ENCODE measurements around the gene DST. TPM values are rescaled to one million over a fixed set of nuclear protein-coding genes. Genes with fewer than 3 reads are reported as not detected.
A peak's percentile ranks its signal among the peaks of the same experiment; 100 is the strongest.

The DST gene
- total RNA-seq, 1 donor from 2014 or later: 6.0 TPM

DNA sequence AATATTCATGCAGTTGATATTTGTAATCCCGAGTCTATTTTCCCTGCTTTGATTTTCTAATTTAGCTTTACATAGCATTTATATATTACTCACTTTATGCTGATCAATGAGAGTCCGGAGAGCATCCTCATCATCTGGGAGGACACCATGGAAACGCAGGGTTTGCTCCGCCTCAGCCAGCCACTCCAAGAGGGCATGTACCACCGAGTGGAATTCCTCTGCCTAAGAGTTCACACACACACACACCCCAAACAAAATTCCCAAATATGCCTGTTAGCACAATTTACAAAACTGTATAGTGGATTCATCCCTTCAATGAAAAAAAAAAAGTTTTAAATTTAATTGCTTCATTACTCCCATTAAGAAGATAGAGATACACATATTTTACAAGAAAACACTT is 160.7 kb downstream of the DST start:
- DNase-seq (ENCODE audit: low spot score): no peak
- intact Hi-C loops (cut with micrococcal nuclease): no loop called here
- H3K9me3 Mint-ChIP-seq: peaks cover 8% of the 10 kb centered on the region
- H3K27ac Mint-ChIP-seq: no peak overlapping the region
- H3K4me3 Mint-ChIP-seq: no peak overlapping the region
- no peaks in the 10 kb centered on the region for H3K36me3 Mint-ChIP-seq (ENCODE audit: low read depth)
- H3K27me3 Mint-ChIP-seq (ENCODE audit: insufficient read depth): no peaks in the 10 kb centered on the region
- no peaks in the 10 kb centered on the region for H3K4me1 Mint-ChIP-seq (ENCODE audit: low read depth)

DNA sequence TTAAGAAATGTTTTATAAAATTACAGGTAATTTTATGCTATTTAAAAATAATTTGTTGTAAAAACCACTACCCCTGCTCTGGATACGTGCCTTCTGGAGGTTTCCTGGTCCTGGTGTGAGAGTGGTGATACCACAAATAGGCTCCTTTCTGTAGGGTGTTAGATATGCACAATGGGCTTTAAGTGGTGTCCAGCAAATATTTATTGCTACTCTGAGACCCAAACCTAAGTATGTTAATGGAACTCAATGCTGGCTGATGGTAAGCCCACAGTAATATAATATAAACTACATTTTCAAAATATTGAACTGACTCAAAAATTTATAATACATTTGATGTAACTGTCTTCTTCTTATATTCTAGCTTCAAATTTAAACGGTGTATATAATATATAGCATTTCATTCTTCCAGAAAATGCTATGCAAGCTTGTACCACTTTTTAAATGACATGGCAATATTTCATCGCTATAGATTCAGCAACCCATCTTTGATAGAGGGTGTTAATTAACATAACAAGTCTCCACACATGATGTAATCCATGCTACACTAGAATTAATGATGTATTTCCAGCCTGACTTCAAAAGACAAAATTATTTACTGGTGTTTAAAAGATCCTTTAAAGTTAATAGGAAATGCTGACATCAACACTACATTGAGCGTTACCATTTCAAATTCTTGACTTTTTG is 161.9 kb downstream of the DST start:
- intact Hi-C loops (cut with micrococcal nuclease): no loop called here
- Mint-ChIP-seq H3K9me3 (peaks cover 8% of the 10 kb centered on the region), H3K36me3 (ENCODE audit: low read depth) (no peaks in the 10 kb centered on the region), H3K4me1 (ENCODE audit: low read depth) (no peaks in the 10 kb centered on the region), H3K27ac (no peak overlapping the region), H3K27me3 (ENCODE audit: insufficient read depth) (no peaks in the 10 kb centered on the region), H3K4me3 (no peak overlapping the region)
- DNase-seq (ENCODE audit: low spot score): no peak

DNA sequence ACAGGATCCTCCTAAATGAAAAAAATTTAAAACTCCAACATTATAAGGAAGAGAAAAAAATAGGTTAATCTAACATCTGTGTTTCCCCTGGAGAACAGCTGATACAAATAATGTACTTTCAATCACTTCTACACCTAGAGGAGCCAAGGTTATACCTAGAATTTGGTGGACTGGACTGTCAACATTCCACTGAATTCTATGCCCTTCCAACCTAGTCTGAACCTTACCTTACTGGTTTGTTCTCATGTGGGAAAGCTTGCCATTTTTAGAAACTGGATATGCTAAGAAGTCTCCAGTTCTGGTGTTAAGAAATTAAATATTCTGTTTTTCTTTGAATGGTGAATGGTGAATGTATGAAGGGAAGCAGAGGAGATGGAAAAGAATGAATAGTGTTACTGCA is 162.4 kb downstream of the DST start:
- Mint-ChIP-seq H3K27me3 (ENCODE audit: insufficient read depth) (no peaks in the 10 kb centered on the region), H3K4me3 (no peak overlapping the region), H3K9me3 (peaks cover 8% of the 10 kb centered on the region), H3K4me1 (ENCODE audit: low read depth) (no peaks in the 10 kb centered on the region), H3K27ac (no peak overlapping the region), H3K36me3 (ENCODE audit: low read depth) (no peaks in the 10 kb centered on the region)
- intact Hi-C loops (cut with micrococcal nuclease): no loop called here
- DNase-seq (ENCODE audit: low spot score): no peak

DNA sequence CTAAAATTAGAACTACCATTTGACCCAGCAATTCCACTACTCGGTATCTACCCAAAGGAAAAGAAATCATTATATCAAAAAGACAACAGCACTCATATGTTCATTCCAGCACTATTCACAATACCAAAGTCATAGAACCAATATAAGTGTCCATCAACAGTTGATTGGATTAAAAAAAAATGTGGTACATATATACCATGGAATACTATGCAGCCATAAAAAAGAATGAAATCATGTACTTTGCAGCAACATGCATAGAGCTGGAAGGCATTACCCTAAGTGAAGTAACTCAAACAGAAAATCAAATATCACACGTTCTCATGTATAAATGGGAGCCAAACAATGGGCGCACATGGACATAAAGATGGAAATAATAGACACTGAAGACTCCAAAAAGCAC is 163.3 kb downstream of the DST start:
- H3K27me3 Mint-ChIP-seq (ENCODE audit: insufficient read depth): no peaks in the 10 kb centered on the region
- H3K4me1 Mint-ChIP-seq (ENCODE audit: low read depth): no peaks in the 10 kb centered on the region
- DNase-seq (ENCODE audit: low spot score): no peak
- intact Hi-C loops (cut with micrococcal nuclease): no loop called here
- H3K4me3 Mint-ChIP-seq: no peak overlapping the region
- H3K27ac Mint-ChIP-seq: no peak overlapping the region
- no peaks in the 10 kb centered on the region for H3K36me3 Mint-ChIP-seq (ENCODE audit: low read depth)
- peaks cover 8% of the 10 kb centered on the region for H3K9me3 Mint-ChIP-seq

DNA sequence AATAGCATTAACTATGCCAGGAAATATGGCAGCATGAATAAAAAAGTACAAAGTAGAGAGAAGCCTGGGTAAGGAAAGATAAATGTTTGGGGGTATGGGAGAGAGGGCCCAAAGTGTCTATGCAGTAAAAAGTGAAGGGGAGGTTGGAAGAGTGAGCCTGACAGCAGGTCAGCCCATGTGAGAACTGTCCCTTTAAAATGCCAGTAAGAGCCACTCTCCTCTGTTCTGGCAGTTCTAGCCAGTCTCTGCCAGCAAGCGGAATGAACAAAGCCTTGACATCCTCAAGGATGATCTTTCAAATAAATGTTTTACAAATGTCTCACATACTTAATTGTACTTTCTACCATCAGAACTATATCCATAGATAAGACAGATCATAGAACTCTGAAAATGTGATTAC is 164.5 kb downstream of the DST start:
- Mint-ChIP-seq H3K4me3 (no peak overlapping the region), H3K4me1 (ENCODE audit: low read depth) (no peaks in the 10 kb centered on the region), H3K27ac (no peak overlapping the region), H3K36me3 (ENCODE audit: low read depth) (no peaks in the 10 kb centered on the region), H3K9me3 (peaks cover 8% of the 10 kb centered on the region), H3K27me3 (ENCODE audit: insufficient read depth) (no peaks in the 10 kb centered on the region)
- intact Hi-C loops (cut with micrococcal nuclease): no loop called here
- no peak for DNase-seq (ENCODE audit: low spot score)

DNA sequence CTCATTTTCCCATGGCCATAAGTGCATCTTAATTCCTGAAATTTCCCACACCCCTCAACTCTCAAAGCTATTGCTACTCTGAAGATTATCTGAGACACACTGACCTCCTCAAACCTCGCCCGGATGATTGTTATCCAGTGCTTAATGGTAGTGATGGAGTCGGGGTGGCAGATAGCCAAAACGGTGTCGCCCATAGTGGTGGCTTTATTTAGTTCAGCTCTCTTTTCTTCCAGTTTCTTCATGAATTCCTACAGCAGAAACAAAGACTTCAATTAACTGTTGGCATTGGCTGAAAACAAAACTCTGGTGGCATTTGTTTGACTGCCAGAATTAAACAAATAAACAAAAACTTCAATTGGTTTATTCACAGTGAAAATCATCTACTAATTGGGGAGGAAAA is 165.4 kb downstream of the DST start:
- Mint-ChIP-seq H3K27ac (no peak overlapping the region), H3K9me3 (peaks cover 8% of the 10 kb centered on the region), H3K4me3 (no peak overlapping the region), H3K4me1 (ENCODE audit: low read depth) (no peaks in the 10 kb centered on the region), H3K36me3 (ENCODE audit: low read depth) (no peaks in the 10 kb centered on the region), H3K27me3 (ENCODE audit: insufficient read depth) (no peaks in the 10 kb centered on the region)
- intact Hi-C loops (cut with micrococcal nuclease): no loop called here
- DNase-seq (ENCODE audit: low spot score): no peak

DNA sequence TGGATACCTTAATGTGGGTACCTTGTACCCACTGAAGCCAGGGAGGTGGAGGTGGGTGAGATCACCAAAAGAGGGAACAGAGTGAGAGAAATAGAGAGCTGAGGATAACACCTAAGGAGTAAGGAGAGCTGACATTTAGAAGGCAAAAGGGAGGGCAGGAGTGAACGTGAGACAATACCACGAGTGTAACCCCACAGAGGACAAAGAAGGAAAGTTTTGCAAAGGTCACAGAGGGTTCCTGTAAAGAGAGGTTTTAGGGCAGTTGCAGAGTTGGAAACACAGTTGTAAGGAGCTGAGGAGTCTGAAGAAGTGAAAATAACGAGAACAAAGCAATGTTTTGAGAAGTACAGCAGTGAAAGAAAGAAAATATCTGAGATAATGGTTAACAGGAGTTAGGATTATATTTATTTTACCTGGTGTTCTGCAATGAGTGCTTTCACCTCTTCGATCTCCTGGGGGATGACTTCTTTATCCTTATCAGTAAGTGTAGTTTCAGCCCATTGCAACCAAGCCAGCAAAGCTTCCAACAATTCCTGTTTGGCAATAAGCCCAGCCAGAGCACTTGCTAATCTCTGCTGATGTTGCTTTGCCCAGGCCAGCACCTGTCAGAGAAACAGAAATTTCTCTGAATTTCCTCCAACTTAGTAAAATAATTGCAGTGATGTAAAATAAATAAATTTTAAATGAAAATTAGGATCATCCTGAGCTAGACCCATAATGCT is 166.8 kb downstream of the DST start:
- Mint-ChIP-seq H3K4me3 (no peak overlapping the region), H3K36me3 (ENCODE audit: low read depth) (no peaks in the 10 kb centered on the region), H3K9me3 (peaks cover 8% of the 10 kb centered on the region), H3K27me3 (ENCODE audit: insufficient read depth) (no peaks in the 10 kb centered on the region), H3K27ac (no peak overlapping the region), H3K4me1 (ENCODE audit: low read depth) (no peaks in the 10 kb centered on the region)
- no peak for DNase-seq (ENCODE audit: low spot score)
- intact Hi-C loops (cut with micrococcal nuclease): no loop called here

DNA sequence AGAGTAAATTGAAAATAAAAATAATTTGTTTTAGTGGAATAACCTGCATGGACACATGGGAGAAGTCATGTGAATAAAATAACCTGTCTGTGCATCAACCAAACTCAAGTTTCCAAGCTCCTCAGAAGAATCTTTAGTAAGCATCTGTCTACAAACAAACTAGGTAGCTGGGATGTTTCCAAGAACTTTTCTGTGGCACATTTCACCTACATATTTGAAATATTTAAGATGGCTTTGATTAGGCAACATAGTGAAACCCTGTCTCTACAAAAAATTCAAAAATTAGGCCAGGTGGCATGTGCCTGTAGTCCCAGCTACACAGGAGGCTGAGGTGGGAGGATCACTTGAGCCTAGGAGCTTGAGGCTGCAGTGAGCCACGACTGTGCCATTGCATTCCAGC is 168.2 kb downstream of the DST start:
- intact Hi-C loops (cut with micrococcal nuclease): no loop called here
- peaks cover 7% of the 10 kb centered on the region for H3K9me3 Mint-ChIP-seq
- no peaks in the 10 kb centered on the region for H3K27me3 Mint-ChIP-seq (ENCODE audit: insufficient read depth)
- no peak for DNase-seq (ENCODE audit: low spot score)
- no peak overlapping the region for H3K4me3 Mint-ChIP-seq
- no peaks in the 10 kb centered on the region for H3K4me1 Mint-ChIP-seq (ENCODE audit: low read depth)
- no peaks in the 10 kb centered on the region for H3K36me3 Mint-ChIP-seq (ENCODE audit: low read depth)
- H3K27ac Mint-ChIP-seq: no peak overlapping the region

DNA sequence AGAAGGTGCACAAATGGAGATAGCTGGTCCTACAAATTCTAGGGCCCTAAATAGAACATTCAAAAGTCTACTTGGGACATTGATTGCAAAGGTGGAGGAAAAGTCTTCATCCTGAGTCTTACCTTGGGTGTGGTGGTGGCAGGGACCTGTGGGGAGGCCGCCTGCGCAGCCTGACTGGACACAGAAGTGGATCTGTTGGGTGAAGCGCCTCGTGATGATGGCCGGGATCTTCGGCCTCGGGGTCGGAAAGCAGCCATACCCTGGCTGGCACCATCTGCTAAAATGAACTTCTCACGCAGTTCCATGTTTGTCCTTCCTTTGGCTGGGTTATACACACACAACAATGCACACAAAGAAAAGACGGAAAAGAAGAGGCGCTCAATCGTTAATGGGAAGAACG is 179.2 kb downstream of the DST start:
- no peak overlapping the region for H3K4me3 Mint-ChIP-seq
- H3K9me3 Mint-ChIP-seq: no peaks in the 10 kb centered on the region
- peaks cover 2% of the 10 kb centered on the region for H3K4me1 Mint-ChIP-seq (ENCODE audit: low read depth)
- intact Hi-C loops (cut with micrococcal nuclease): no loop called here
- no peaks in the 10 kb centered on the region for H3K27me3 Mint-ChIP-seq (ENCODE audit: insufficient read depth)
- H3K36me3 Mint-ChIP-seq (ENCODE audit: low read depth): no peaks in the 10 kb centered on the region
- no peak for DNase-seq (ENCODE audit: low spot score)
- no peak overlapping the region for H3K27ac Mint-ChIP-seq

DNA sequence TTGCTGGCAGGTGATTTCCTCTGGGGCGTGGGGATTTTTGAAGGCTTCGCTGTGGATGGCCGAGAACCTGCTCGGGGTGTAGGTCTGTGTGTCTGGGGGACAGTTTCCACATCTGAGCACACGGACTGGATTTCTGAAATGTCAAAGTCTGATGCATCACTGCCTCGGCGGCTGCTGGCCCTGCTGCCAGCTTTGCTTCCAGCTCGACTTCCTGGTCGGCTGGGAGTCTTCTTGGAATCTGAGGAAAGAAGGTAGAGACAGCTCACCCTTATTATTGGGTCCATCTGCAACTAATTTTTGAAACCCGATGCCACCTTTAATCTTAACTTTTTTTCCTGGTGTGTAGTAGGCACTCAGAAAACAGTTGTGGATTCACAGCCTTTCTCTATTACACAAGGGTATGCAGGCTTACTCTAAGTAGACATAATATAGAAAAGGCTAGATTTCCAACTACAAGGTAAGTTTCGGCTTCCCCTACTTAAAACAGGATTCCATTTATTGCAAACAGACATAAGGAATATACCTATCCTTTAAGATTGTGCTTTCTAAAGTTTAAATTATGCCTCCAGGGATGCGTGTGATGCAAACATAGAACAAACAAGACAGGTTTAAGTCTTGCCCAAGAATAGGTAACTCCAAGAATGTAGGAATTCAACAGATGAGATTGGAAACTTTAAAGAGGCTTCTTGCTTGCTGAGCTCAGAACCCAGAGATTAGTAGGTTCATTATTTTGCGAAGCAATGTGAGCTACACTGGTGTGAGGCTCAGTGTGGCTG is 183.5 kb downstream of the DST start:
- no peak for DNase-seq (ENCODE audit: low spot score)
- peaks cover 5% of the 10 kb centered on the region for H3K4me1 Mint-ChIP-seq (ENCODE audit: low read depth)
- H3K27me3 Mint-ChIP-seq (ENCODE audit: insufficient read depth): no peaks in the 10 kb centered on the region
- H3K4me3 Mint-ChIP-seq: no peak overlapping the region
- intact Hi-C loops (cut with micrococcal nuclease): no loop called here
- H3K9me3 Mint-ChIP-seq: no peaks in the 10 kb centered on the region
- no peak overlapping the region for H3K27ac Mint-ChIP-seq
- no peaks in the 10 kb centered on the region for H3K36me3 Mint-ChIP-seq (ENCODE audit: low read depth)

DNA sequence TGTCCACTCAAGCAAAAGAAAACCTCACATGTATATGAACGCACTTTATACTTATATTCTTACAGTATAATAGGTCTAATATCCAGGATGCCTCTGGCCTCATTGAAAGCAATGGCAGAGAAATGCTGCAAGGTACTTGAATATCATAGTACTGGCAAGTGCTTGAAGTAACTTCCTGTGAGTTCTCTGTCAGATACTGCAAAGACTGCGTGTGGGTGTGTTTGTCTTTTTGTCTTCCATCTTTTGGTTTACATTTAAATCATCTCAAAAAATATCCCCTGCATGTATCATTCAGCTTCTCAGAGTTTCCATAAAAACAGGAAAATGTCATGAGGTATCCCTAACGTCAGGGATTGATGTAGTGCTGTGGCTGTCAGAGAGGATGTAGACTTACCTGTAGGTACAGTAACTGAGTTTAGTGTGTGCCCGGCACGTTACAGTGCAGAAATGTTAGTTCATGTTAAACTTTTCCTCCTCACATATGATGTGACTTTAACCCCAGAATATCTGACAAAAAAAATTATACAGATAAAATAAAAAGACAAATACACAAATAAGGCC is 184.3 kb downstream of the DST start:
- Mint-ChIP-seq H3K9me3 (no peaks in the 10 kb centered on the region), H3K36me3 (ENCODE audit: low read depth) (no peaks in the 10 kb centered on the region), H3K4me1 (ENCODE audit: low read depth) (peaks cover 5% of the 10 kb centered on the region), H3K27me3 (ENCODE audit: insufficient read depth) (no peaks in the 10 kb centered on the region), H3K4me3 (no peak overlapping the region), H3K27ac (peak overlapping the region; percentile 32)
- DNase-seq (ENCODE audit: low spot score): no peak
- intact Hi-C loops (cut with micrococcal nuclease): loop anchor here (1.0 kb wide), 1 partner anchor 136 kb away; no protein-coding TSS in a partner anchor

DNA sequence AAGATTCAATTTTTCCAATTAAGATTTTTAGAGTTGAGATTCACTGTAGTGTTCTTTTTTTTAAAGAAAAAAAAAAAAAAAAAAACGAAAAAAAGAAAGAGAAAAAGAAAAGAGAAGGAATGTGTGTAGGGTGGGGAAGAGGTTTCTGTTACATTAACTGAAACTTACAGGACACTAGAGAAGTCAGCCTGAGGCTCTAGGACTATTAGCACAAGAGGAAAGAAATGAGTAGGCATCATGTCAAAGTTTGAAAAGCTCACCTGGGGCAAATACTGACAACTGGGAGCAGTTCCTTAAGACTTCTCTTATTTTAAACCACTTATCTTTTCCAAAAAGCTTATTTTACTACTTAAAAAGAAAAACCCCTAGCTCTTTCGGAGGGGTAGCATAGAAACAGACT is 185.9 kb downstream of the DST start:
- no peak for DNase-seq (ENCODE audit: low spot score)
- Mint-ChIP-seq H3K4me1 (ENCODE audit: low read depth) (peaks cover 5% of the 10 kb centered on the region), H3K4me3 (no peak overlapping the region), H3K36me3 (ENCODE audit: low read depth) (no peaks in the 10 kb centered on the region), H3K27ac (no peak overlapping the region), H3K9me3 (no peaks in the 10 kb centered on the region), H3K27me3 (ENCODE audit: insufficient read depth) (no peaks in the 10 kb centered on the region)
- intact Hi-C loops (cut with micrococcal nuclease): no loop called here
